Measurements from ENCODE around the gene TBL1XR1. TPM values are rescaled to one million over a fixed set of nuclear protein-coding genes. Genes with fewer than 3 reads are reported as not detected.

The TBL1XR1 gene
- total RNA-seq, 1 experiment from 2014 or later: 175 TPM

- no peak overlapping the region for H3K4me2 ChIP-seq (ENCODE audit: insufficient read depth, insufficient read length, low read length)
- no peaks in the 10 kb centered on the region for H3K27me3 ChIP-seq (ENCODE audit: insufficient read depth, low read length)
- no peak overlapping the region for H4K5ac ChIP-seq (ENCODE audit: insufficient read length, low read depth, low read length)
- H4K8ac ChIP-seq (replicated peaks; ENCODE audit: insufficient read length, low read depth, low read length): no peak overlapping the region
- H3K56ac ChIP-seq (ENCODE audit: insufficient read length, low read depth, low read length): no peak overlapping the region
- no peak overlapping the region for H2AFZ ChIP-seq (ENCODE audit: low read length)
- H3K23me2 ChIP-seq (ENCODE audit: insufficient read length, low read depth, low read length, poor library complexity, severe bottlenecking): no peaks in the 10 kb centered on the region
- Mint-ChIP-seq H3K4me1 (peaks cover 45 to 61% of the 10 kb centered on the region in 2 experiments), H3K27me3 (ENCODE audit: low read depth) (no peaks in the 10 kb centered on the region), H3K27ac (peak overlapping the region; percentile 8 to 75 (median 34); a peak in 3 of 7 replicates), H3K4me3 (no peak overlapping the region), H3K9me3 (no peaks in the 10 kb centered on the region), H3K36me3 (ENCODE audit: insufficient read depth in 1 of 3, low read depth in 3 of 3) (peaks cover 0 to 7% (median 0%) of the 10 kb centered on the region in 3 experiments; a peak in 1 of 7 replicates)
- H2BK20ac ChIP-seq (ENCODE audit: low read depth, low read length, poor library complexity, severe bottlenecking): no peak overlapping the region
- H2BK120ac ChIP-seq (ENCODE audit: low read depth, low read length, poor library complexity, severe bottlenecking): no peak overlapping the region
- peaks cover 3% of the 10 kb centered on the region; the same call in 1 of the 2 replicates for H3K4me1 ChIP-seq (ENCODE audit: insufficient read depth, low read length)
- H3K4ac ChIP-seq (ENCODE audit: low read depth, low read length): no peak overlapping the region
- no peak overlapping the region for H3K14ac ChIP-seq (ENCODE audit: insufficient read depth, low read length)
- no peak overlapping the region for H3K18ac ChIP-seq (ENCODE audit: insufficient read length, low read depth, low read length)
- no peak overlapping the region for H2AK5ac ChIP-seq (ENCODE audit: insufficient read length, low read length)
- no peak overlapping the region for H3K23ac ChIP-seq (ENCODE audit: insufficient read length, low read depth, low read length)
- H2BK5ac ChIP-seq (ENCODE audit: insufficient read length, low read length): no peak overlapping the region
- no peaks in the 10 kb centered on the region for H4K20me1 ChIP-seq (ENCODE audit: control insufficient read depth, insufficient read depth, insufficient read length)
- no peak for DNase-seq
- H4K91ac ChIP-seq (ENCODE audit: insufficient read length, low read depth, low read length): no peak overlapping the region
- no peaks in the 10 kb centered on the region for H3K79me1 ChIP-seq (ENCODE audit: insufficient read depth, low read depth, low read length, poor library complexity, severe bottlenecking)
- H2BK15ac ChIP-seq (ENCODE audit: low read depth, low read length): no peak overlapping the region
- H3T11ph ChIP-seq (ENCODE audit: low read length): no peak overlapping the region
- H3K79me2 ChIP-seq (ENCODE audit: insufficient read depth, low read length): peaks cover 49% of the 10 kb centered on the region
- no peak overlapping the region for H3K27ac ChIP-seq (ENCODE audit: insufficient read length, low read depth, low read length)
- no peak overlapping the region for H2BK12ac ChIP-seq (ENCODE audit: insufficient read length, low read depth, low read length)
- TF ChIP-seq CTCF (conservative IDR thresholded peaks at IDR 0.05): no peak
- no CpG with 5 or more reads among the region's 4 CpGs for WGBS (ENCODE audit: extremely low coverage, insufficient read length, low lambda C conversion rate)
- no peak overlapping the region for H3K9ac ChIP-seq (ENCODE audit: extremely low read depth, insufficient read length, low read length)
- no peaks in the 10 kb centered on the region for H3K9me3 ChIP-seq (ENCODE audit: control insufficient read depth, low read depth, low read length)
Measured at GRCh38 chr3:177111541-177111949, 85.7 kb downstream of the TBL1XR1 start.

All from H9 (cell line).